GM12875 (cell line): ENCODE results near the gene TMCO1.
"Not testable (repeated sequence)": the region's sequence is repeated elsewhere in the genome, so short reads cannot be mapped to it uniquely, and the experiment has no call there.

Experiments used
- H3K4me3 ChIP-seq: one replicate; pipeline ENCODE4 v1.5.1; 2011; ENCODE audit warnings: low read depth, low read length, control low read depth
- TF ChIP-seq, protein P1 (sequence below): IDR thresholded peaks from 2 replicates; pipeline ENCODE4 v1.5.1; 2011; ENCODE audit warnings: low read depth, mild to moderate bottlenecking, control low read depth, inconsistent platforms, low read length, moderate library complexity, borderline replicate concordance; ENCODE audit not compliant: insufficient read depth

Gene TMCO1, protein sequence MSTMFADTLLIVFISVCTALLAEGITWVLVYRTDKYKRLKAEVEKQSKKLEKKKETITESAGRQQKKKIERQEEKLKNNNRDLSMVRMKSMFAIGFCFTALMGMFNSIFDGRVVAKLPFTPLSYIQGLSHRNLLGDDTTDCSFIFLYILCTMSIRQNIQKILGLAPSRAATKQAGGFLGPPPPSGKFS

DNA sequence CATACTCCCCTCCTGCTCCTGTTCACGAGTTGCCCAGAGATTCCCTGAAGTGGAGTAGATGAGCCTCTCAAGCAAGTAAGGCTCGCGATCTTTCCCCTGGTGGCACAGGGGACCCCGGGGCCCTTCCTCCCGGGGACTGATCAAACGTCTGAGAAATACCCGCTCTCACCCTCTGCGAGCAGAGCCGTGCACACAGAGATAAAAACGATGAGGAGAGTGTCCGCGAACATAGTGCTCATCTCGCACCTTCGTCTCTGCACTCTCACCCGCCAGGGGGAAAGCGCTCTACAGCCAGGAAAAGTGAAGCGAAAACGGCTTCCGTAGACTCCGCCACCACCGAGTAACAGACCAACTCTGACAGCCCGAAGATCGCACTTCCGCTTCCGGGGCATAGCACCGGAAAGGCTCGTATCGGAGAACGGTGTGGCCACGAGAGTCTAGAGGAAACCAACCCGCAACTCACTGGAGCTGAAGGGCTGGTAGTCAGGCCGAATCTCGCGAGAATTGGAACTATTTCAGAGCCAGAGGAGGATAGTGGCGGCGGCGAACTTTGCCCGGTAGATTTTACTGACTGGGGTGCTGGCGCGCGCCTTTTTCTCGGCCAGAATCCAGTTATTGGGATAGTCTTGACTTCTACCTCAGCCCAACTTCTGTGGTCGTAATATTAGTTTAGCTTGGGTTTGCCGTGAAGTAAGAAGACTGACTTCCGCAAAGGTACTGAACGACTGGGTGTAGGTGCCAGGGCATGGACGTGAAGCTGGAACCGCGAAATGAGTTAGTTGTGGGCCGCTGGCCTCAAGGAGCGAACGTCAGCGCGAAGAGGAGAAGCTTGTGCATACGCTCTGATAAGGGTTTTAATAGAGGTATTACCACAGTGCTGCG lies at the start of gene TMCO1:
Gene TMCO1, minus strand, starts transcription at position 356 of the 882 bp plus-strand sequence. Its CDS starts 117 bp downstream, at position 239.
- peak within 1 kb of the TSS; percentile 68 for H3K4me3 ChIP-seq
- TF ChIP-seq, protein P1, sequence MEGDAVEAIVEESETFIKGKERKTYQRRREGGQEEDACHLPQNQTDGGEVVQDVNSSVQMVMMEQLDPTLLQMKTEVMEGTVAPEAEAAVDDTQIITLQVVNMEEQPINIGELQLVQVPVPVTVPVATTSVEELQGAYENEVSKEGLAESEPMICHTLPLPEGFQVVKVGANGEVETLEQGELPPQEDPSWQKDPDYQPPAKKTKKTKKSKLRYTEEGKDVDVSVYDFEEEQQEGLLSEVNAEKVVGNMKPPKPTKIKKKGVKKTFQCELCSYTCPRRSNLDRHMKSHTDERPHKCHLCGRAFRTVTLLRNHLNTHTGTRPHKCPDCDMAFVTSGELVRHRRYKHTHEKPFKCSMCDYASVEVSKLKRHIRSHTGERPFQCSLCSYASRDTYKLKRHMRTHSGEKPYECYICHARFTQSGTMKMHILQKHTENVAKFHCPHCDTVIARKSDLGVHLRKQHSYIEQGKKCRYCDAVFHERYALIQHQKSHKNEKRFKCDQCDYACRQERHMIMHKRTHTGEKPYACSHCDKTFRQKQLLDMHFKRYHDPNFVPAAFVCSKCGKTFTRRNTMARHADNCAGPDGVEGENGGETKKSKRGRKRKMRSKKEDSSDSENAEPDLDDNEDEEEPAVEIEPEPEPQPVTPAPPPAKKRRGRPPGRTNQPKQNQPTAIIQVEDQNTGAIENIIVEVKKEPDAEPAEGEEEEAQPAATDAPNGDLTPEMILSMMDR, result 0 out of 2 replicates have a peak, but pooled peaks have one; percentile 30

DNA sequence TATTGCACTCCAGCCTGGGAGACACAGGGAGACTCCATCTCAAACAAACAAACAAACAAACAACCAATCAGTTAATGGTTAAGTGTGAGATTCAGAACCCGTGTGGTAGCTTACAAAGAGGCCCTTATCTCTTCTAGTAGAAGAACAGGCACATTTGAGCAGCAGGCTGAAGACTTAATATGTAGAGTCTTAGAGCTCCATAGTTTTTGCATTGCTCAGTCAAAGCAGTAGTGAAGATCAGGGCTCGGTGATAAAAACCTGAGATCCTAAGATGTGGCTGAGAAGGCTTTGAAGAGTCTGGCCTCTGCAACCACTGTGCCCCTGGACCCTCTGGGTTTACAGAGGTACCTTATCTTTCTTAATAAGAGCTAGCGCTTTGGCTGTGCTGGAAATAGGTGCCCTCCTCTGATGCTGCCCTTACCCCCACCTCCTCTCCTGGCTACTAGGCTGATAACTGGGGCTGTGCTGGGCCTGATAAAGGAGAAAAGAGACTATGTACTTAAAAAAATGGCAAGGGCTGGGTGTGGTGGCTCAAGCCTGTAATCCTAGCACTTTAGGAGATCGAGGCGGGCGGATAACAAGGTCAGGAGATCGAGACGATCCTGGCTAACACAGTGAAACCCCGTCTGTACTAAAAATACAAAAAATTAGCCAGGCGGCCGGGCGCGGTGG lies 48.3 kb upstream of the TMCO1 start:
- no peak overlapping the region for H3K4me3 ChIP-seq
- TF ChIP-seq, protein P1, result no peak

DNA sequence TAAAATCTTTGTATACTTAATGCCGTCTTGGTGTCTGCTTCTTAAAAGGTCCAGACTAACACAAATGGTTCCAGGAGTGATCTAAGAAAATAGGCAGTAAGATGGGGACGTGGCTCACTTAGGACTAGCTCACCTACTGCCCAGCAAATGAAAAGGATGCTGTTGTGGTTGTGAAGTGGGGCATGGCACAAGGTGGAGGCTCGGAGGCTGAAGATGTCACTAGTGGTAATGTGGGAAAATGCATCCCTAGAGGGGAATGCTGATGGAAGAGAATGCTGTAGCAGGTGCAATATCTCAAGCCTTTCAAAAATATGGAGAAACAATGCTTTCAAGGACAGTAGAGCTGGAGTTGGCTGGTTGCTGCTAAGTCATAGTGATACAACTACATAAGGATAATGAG lies 47.5 kb upstream of the TMCO1 start:
- TF ChIP-seq, protein P1, result no peak
- H3K4me3 ChIP-seq, result no peak overlapping the region

DNA sequence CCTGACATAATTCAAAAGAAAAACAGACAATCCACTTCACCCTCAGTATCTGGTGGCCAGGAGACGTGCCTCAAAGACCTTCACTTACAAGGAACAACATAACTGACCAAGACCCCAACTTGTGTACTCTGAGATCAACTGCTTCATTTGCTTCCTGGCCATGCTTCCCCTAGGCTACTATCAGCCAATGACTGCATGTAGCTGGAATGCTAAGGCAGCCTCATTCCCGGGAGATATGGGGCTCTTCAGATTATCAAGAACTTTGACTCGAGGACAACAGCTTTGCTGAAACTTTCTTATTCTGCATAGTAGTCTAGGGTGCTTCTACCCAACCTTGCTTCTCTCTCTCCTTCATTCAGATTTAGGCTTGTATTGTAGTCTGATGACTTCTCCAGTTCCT lies 47.1 kb upstream of the TMCO1 start:
- H3K4me3 ChIP-seq, result no peak overlapping the region
- TF ChIP-seq, protein P1, result no peak

DNA sequence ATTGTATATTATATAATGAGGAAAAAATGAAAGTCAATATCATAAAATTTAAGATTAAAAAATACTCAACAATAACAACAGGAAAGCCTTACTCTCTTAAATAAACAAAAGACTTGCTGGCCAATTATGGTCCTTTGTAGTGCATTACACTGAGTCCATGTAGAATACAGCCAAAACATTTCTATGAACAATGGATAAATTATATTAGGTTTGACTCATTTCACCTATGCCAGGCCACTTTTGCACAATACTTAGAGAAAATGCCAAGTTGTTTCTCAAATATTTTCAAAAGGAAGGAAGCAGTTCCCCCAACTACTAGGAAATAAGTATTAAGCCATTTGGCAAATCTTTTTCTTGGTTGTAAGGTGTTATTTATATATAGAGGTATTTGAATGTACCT lies 38.9 kb upstream of the TMCO1 start:
- no peak overlapping the region for H3K4me3 ChIP-seq
- TF ChIP-seq, protein P1, result no peak

DNA sequence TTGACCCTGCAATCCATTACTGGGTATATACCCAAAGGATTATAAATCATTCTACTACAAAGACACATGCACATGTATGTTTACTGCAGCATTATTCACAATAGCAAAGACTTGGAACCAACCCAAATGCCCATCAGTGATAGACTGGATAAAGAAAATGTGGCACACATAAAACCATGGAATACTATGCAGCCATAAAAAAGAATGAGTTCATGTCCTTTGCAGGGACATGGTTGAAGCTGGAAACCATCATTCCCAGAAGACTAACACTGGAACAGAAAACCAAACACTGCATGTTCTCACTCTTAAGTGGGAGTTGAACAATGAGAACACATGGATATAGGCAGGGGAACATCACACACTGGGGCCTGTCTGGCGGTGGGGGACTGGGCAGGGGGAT lies 35.8 kb upstream of the TMCO1 start:
- not testable (repeated sequence) for H3K4me3 ChIP-seq

DNA sequence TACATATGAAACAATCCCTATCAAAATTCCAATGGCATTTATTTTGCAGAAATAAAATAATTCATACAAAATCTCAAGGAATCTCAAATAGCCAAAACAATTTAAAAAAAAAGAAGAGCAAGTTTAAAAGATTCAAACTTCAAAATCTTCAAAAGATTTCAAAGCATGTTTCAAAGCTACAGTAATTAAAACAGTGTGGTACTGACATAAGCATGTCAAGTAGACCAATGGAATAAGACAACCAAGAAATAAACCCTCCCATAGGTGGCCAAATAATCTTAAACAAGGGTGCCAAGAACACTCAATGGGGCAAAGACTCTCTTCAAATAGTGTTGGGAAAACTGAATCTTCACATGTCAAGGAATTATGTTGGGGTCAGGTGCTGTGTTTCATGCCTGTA lies 30.7 kb upstream of the TMCO1 start:
- TF ChIP-seq, protein P1, result no peak
- no peak overlapping the region for H3K4me3 ChIP-seq
